HCT116 (cell line): ENCODE data around the gene CCDC38. TPM values are rescaled to one million over a fixed set of nuclear protein-coding genes. Genes with fewer than 3 reads are reported as not detected.

Experiments
- ATAC-seq: fragments of 200-7000 bp; cut with Tn5 transposase; 2 replicates; pipeline ENCODE4 v1.9.1; 2020; ENCODE audit warnings: mild to moderate bottlenecking, moderate library complexity
- BruUV-seq: library from RNA; stranded (reverse); fragments of 400-500 nt; replicated peaks from 2 replicates; lab custom pipeline; 2021; lab: Mats Ljungman, UMichigan
- CTCF ChIA-PET: fragments of 300-600 bp; sonication (Branson Sonifier 250); formaldehyde crosslinking; loops from one replicate; lab custom pipeline; 2021; ENCODE audit warnings: antibody characterized with exemption; lab: Charles Lee
- POLR2A ChIA-PET: fragments of 300-600, 350-600 bp; sonication (Branson Sonifier 250); formaldehyde crosslinking; loops from one replicate; lab custom pipeline; 2021; ENCODE audit warnings: antibody characterized with exemption; lab: Charles Lee
- RAD21 ChIA-PET, 2 experiments: fragments of 300-600 bp; sonication (Branson Sonifier 250); formaldehyde crosslinking; loops; one replicate each; lab custom pipeline; 2023; ENCODE audit warnings: low total read pairs in 2 of 2; ENCODE audit not compliant: uncharacterized antibody in 2 of 2, unreplicated experiment in 2 of 2, low non-redundant PET in 1 of 2; lab: Charles Lee
- DNase-seq: peaks from one replicate; pipeline ENCODE4 v3.0.0-alpha.2; 2010; ENCODE audit warnings: low read depth, low spot score
- H2AFZ ChIP-seq: fragments of 200-600 bp; shearing (Covaris generic), sonication (generic); 2 replicates; pipeline ENCODE4 v1.6.1; 2017; ENCODE audit warnings: low read depth, mixed run types, mixed read lengths, antibody characterized with exemption, low read length; ENCODE audit not compliant: poor library complexity, severe bottlenecking
- H3K27ac ChIP-seq: 2 replicates; pipeline ENCODE4 v1.5.1; 2012; ENCODE audit warnings: low read depth, low read length
- H3K27me3 ChIP-seq: fragments of 200-600 bp; sonication (generic); 2 replicates; pipeline ENCODE4 v1.6.1; 2016; ENCODE audit warnings: mixed run types, low read length, mixed read lengths; ENCODE audit not compliant: insufficient read depth
- H3K36me3 ChIP-seq, 2 experiments: fragments of 200-500 bp in 1 of 2; fragments of 200-600 bp in 1 of 2; sonication (Bioruptor generic) in 1 of 2; sonication (generic) in 1 of 2; 2 replicates each; pipeline versions ENCODE4 v1.5.1 to v1.6.1; 2014 to 2016; ENCODE audit warnings: low read length in 2 of 2, inconsistent platforms in 1 of 2, mixed read lengths in 1 of 2, mixed run types in 1 of 2; ENCODE audit not compliant: insufficient read depth in 2 of 2, control insufficient read depth in 1 of 2
- H3K4me1 ChIP-seq, 2 experiments: fragments of 200-600 bp in 1 of 2; sonication (generic) in 1 of 2; 2 replicates each; pipeline versions ENCODE4 v1.5.1 to v1.6.1; 2012 to 2017; ENCODE audit warnings: low read length in 2 of 2, inconsistent platforms in 1 of 2, mild to moderate bottlenecking in 1 of 2, mixed read lengths in 1 of 2, mixed run types in 1 of 2, moderate library complexity in 1 of 2; ENCODE audit not compliant: insufficient read depth in 2 of 2, control insufficient read depth in 1 of 2
- H3K4me2 ChIP-seq: fragments of 200-600 bp; sonication (generic); 2 replicates; pipeline ENCODE4 v1.6.1; 2017; ENCODE audit warnings: mixed run types, low read length, mixed read lengths
- H3K4me3 ChIP-seq, 2 experiments: fragments of 200-600 bp in 1 of 2; sonication (generic) in 1 of 2; replicated peaks in 1 of 2; 2 replicates each; pipeline ENCODE4 v1.5.1; 2011 to 2016; ENCODE audit warnings: low read length in 2 of 2, control low read depth in 1 of 2, low read depth in 1 of 2, mild to moderate bottlenecking in 1 of 2, mixed read lengths in 1 of 2, mixed run types in 1 of 2
- H3K79me2 ChIP-seq: fragments of 200-600 bp; sonication (generic); 2 replicates; pipeline ENCODE4 v1.6.1; 2017; ENCODE audit warnings: mild to moderate bottlenecking, mixed run types, low read length, moderate library complexity, mixed read lengths; ENCODE audit not compliant: insufficient read depth
- H3K9ac ChIP-seq: fragments of 200-600 bp; sonication (generic); 2 replicates; pipeline ENCODE4 v1.6.1; 2016; ENCODE audit warnings: low read length, mixed read lengths
- H3K9me2 ChIP-seq: fragments of 200-600 bp; sonication (generic), shearing (Covaris generic); 2 replicates; pipeline ENCODE4 v1.6.1; 2017; ENCODE audit warnings: mixed run types, mild to moderate bottlenecking, moderate library complexity; ENCODE audit not compliant: insufficient read depth
- H3K9me3 ChIP-seq, 2 experiments: fragments of 200-500 bp in 1 of 2; fragments of 200-600 bp in 1 of 2; sonication (Bioruptor generic) in 1 of 2; sonication (generic) in 1 of 2; 2 replicates each; pipeline ENCODE4 v1.6.1; 2014 to 2017; ENCODE audit warnings: low read length in 2 of 2, mixed read lengths in 2 of 2, inconsistent platforms in 1 of 2, low read depth in 1 of 2, mild to moderate bottlenecking in 1 of 2, mixed run types in 1 of 2, moderate library complexity in 1 of 2; ENCODE audit not compliant: control insufficient read depth in 1 of 2, insufficient read depth in 1 of 2
- H4K20me1 ChIP-seq: fragments of 200-600 bp; sonication (generic), shearing (Covaris generic); 2 replicates; pipeline ENCODE4 v1.6.1; 2017; ENCODE audit warnings: mixed run types, mild to moderate bottlenecking, moderate library complexity; ENCODE audit not compliant: insufficient read depth
- CBX3 ChIP-seq: IDR thresholded peaks from 2 replicates; pipeline ENCODE4 v1.6.1; 2012; ENCODE audit warnings: low read depth
- POLR2AphosphoS5 ChIP-seq: IDR thresholded peaks from 2 replicates; pipeline ENCODE4 v1.6.1; 2011; ENCODE audit warnings: mild to moderate bottlenecking, low read depth, low read length, moderate library complexity
- RAD21 ChIP-seq: IDR thresholded peaks from 2 replicates; pipeline ENCODE4 v1.6.1; 2012; ENCODE audit warnings: low read depth, mild to moderate bottlenecking
- ZFX ChIP-seq: fragments of 450-650 bp; IDR thresholded peaks from 2 replicates; pipeline ENCODE4 v1.6.1; 2017
- intact Hi-C: fragments of 100-400 bp; cut with micrococcal nuclease; formaldehyde crosslinking; loops from 2 replicates; pipeline ENCODE4 v1.10.0; 2022
- total RNA-seq: library from RNA; stranded (reverse); gene quantifications from one replicate; pipeline ENCODE4 v1.2.1, GENCODE V29; 2021; ENCODE audit not compliant: unreplicated experiment
- TF ChIP-seq, protein P1 (sequence below): IDR thresholded peaks from 2 replicates; pipeline ENCODE4 v1.6.1; 2012; ENCODE audit warnings: low read depth
- TF ChIP-seq, protein P2 (sequence below), 3 experiments: fragments of 200-600 bp in 1 of 3; sonication (generic) in 1 of 3; IDR thresholded peaks in 2 of 3; conservative IDR thresholded peaks in 1 of 3; 2 replicates each; pipeline ENCODE4 v1.5.1; 2012 to 2017; ENCODE audit warnings: low read depth in 2 of 3, low read length in 2 of 3, antibody characterized with exemption in 1 of 3, borderline replicate concordance in 1 of 3, control low read depth in 1 of 3, mild to moderate bottlenecking in 1 of 3, mixed read lengths in 1 of 3, mixed run types in 1 of 3, moderate library complexity in 1 of 3; ENCODE audit not compliant: insufficient read depth in 1 of 3

Gene CCDC38
- total RNA-seq, 1 experiment from 2014 or later = 0.27 TPM

DNA sequence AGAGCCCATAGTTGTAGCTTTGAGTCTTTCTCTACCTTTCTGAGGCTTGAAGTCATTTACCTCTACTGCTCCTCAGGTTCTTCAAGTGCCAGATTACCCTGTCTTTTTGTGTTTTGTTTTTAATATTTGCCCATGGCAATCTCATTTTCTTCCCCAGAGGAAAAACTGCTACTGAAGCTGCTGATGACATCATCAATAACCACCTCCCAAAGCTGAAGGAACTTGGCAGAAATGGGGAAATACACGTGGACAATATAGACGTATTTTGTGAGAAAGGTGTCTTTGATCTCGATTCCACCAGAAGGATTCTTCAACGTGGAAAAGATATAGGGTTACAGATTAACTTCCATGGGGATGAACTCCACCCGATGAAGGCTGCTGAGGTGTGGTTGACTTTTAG, 17.8 kb upstream of the CCDC38 start:
- Histone ChIP-seq H3K4me1 (no peaks in the 10 kb centered on the region), H3K9me3 (no peaks in the 10 kb centered on the region), H3K27me3 (no peaks in the 10 kb centered on the region), H3K4me3 (no peak overlapping the region), H3K9ac (no peak overlapping the region), H3K9me2 (no peaks in the 10 kb centered on the region), H3K36me3 (no peaks in the 10 kb centered on the region), H2AFZ (no peak overlapping the region), H3K27ac (no peak overlapping the region), H4K20me1 (no peaks in the 10 kb centered on the region), H3K4me2 (no peak overlapping the region), H3K79me2 (no peaks in the 10 kb centered on the region)
- TF ChIP-seq POLR2AphosphoS5 (no peak), CBX3 (no peak)
- TF ChIP-seq, protein P1, sequence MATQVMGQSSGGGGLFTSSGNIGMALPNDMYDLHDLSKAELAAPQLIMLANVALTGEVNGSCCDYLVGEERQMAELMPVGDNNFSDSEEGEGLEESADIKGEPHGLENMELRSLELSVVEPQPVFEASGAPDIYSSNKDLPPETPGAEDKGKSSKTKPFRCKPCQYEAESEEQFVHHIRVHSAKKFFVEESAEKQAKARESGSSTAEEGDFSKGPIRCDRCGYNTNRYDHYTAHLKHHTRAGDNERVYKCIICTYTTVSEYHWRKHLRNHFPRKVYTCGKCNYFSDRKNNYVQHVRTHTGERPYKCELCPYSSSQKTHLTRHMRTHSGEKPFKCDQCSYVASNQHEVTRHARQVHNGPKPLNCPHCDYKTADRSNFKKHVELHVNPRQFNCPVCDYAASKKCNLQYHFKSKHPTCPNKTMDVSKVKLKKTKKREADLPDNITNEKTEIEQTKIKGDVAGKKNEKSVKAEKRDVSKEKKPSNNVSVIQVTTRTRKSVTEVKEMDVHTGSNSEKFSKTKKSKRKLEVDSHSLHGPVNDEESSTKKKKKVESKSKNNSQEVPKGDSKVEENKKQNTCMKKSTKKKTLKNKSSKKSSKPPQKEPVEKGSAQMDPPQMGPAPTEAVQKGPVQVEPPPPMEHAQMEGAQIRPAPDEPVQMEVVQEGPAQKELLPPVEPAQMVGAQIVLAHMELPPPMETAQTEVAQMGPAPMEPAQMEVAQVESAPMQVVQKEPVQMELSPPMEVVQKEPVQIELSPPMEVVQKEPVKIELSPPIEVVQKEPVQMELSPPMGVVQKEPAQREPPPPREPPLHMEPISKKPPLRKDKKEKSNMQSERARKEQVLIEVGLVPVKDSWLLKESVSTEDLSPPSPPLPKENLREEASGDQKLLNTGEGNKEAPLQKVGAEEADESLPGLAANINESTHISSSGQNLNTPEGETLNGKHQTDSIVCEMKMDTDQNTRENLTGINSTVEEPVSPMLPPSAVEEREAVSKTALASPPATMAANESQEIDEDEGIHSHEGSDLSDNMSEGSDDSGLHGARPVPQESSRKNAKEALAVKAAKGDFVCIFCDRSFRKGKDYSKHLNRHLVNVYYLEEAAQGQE = no peak
- ChIA-PET POLR2A (no interaction called here), RAD21 (interaction anchor here in 1 of 2 experiments (0.7 kb wide), 1 partner anchor 378 kb away, joined by 5 read pairs; no protein-coding TSS in a partner anchor), CTCF (no interaction called here)
- DNase-seq (no peak), ATAC-seq (no peak)
- BruUV-seq = no TSS peak
- intact Hi-C loops = loop anchor here (5.0 kb wide), 1 partner anchor 138 kb away; no protein-coding TSS in a partner anchor

DNA sequence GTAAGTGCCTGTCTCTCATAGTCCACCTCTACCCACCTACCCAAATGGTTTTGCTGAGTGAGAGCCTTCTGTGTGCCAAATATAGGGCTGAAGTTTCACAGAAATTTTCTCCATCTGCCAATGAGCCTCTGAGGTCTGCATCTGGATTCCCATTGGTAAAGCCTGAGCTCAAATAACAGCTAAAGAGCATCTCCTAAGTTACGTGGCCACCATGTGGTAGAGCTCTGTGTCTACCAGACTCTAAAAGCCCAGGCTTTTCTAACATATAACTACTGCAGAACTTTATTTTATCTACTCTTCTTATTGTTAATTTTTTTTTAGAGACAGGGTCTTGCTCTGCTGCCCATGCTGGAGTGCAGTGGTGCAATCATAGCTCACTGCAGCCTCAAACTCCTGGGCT, 16.7 kb upstream of the CCDC38 start:
- BruUV-seq = no TSS peak

More for the DNA sequence above, 16.7 kb upstream of the CCDC38 start:
- no peaks in the 10 kb centered on the region for H3K4me1 ChIP-seq
- H4K20me1 ChIP-seq = no peaks in the 10 kb centered on the region
- no peaks in the 10 kb centered on the region for H3K9me2 ChIP-seq
- H3K9me3 ChIP-seq = no peaks in the 10 kb centered on the region
- no peaks in the 10 kb centered on the region for H3K36me3 ChIP-seq
- no peak overlapping the region for H3K4me2 ChIP-seq
- no peak overlapping the region for H2AFZ ChIP-seq
- no peak overlapping the region for H3K4me3 ChIP-seq
- RAD21 ChIA-PET = interaction anchor here (0.8 to 1.1 kb wide), 2 partner anchors 41 kb away, joined by 3 to 4 read pairs; no protein-coding TSS in a partner anchor
- H3K27me3 ChIP-seq = no peaks in the 10 kb centered on the region
- CTCF ChIA-PET = interaction anchor here (0.9 to 1.4 kb wide), 6 partner anchors 39 to 384 kb away, joined by 3 to 10 read pairs (median 4); no protein-coding TSS in a partner anchor
- H3K9ac ChIP-seq = no peak overlapping the region
- DNase-seq = peak; percentile 29
- POLR2A ChIA-PET = no interaction called here
- intact Hi-C loops = loop anchor here (2.0 kb wide), 1 partner anchor 40 kb away; no protein-coding TSS in a partner anchor
- peak; percentile 84 for ATAC-seq
- no peaks in the 10 kb centered on the region for H3K79me2 ChIP-seq
- no peak overlapping the region for H3K27ac ChIP-seq
- TF ChIP-seq ZFX (no peak), RAD21 (peak; percentile 70)
- TF ChIP-seq, protein P2, sequence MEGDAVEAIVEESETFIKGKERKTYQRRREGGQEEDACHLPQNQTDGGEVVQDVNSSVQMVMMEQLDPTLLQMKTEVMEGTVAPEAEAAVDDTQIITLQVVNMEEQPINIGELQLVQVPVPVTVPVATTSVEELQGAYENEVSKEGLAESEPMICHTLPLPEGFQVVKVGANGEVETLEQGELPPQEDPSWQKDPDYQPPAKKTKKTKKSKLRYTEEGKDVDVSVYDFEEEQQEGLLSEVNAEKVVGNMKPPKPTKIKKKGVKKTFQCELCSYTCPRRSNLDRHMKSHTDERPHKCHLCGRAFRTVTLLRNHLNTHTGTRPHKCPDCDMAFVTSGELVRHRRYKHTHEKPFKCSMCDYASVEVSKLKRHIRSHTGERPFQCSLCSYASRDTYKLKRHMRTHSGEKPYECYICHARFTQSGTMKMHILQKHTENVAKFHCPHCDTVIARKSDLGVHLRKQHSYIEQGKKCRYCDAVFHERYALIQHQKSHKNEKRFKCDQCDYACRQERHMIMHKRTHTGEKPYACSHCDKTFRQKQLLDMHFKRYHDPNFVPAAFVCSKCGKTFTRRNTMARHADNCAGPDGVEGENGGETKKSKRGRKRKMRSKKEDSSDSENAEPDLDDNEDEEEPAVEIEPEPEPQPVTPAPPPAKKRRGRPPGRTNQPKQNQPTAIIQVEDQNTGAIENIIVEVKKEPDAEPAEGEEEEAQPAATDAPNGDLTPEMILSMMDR (IDR thresholded peaks at IDR 0.05 in 2 of 3, conservative IDR thresholded peaks at IDR 0.05 in 1 of 3; ENCODE audit: borderline replicate concordance in 1 of 3, insufficient read depth in 1 of 3, low read depth in 2 of 3, low read length in 2 of 3) = peak in 2 of 3 experiments; percentile 36 to 41; a peak in 3 of 6 replicates
